Measurements from ENCODE around the gene RAI2.

RAI2 gene

GRCh38 chrX:17842769-17843525, 18.2 kb downstream of the RAI2 start:
- no peak overlapping the region for H3K27ac ChIP-seq (ENCODE audit: extremely low read depth, low read depth, low read length)
- no peaks in the 10 kb centered on the region for H3K36me3 ChIP-seq (ENCODE audit: control insufficient read depth in 2 of 2, insufficient read depth in 1 of 2, low read length in 2 of 2)
- 0 out of 2 replicates have a peak, but pooled peaks cover 2% of the 10 kb centered on the region for H3K4me1 ChIP-seq (ENCODE audit: control insufficient read depth, insufficient read depth, low read length)
- H3K4me3 ChIP-seq (ENCODE audit: low read depth, low read length), result no peak overlapping the region
- no peaks in the 10 kb centered on the region for H3K9me3 ChIP-seq (ENCODE audit: control insufficient read depth, insufficient read depth, low read depth, low read length)
- POLR2A ChIA-PET, result interaction anchor here (0.6 kb wide), 1 partner anchor 510 kb away, joined by 4 read pairs; no protein-coding TSS in a partner anchor
- TF ChIP-seq ZNF174 (tag by site-specific recombination; IDR thresholded peaks at IDR 0.05), result no peak
- TF ChIP-seq ZBTB17 (tag by site-specific recombination; IDR thresholded peaks at IDR 0.05), result 0 out of 2 replicates have a peak, but pooled peaks have one; percentile 27
- CTCF ChIA-PET, result interaction anchor here (0.6 to 1.1 kb wide), 3 partner anchors 146 to 542 kb away, joined by 3 to 9 read pairs (median 5); no protein-coding TSS in a partner anchor

- H3K4me3 ChIP-seq (ENCODE audit: low read depth, low read length), result no peak overlapping the region
- no peaks in the 10 kb centered on the region for H3K36me3 ChIP-seq (ENCODE audit: control insufficient read depth in 2 of 2, insufficient read depth in 1 of 2, low read length in 2 of 2)
- no peak overlapping the region for H3K27ac ChIP-seq (ENCODE audit: extremely low read depth, low read depth, low read length)
- ChIA-PET CTCF (interaction anchor here (0.7 to 2.4 kb wide), 2 partner anchors 19 to 26 kb away, joined by 3 to 12 read pairs; no protein-coding TSS in a partner anchor), POLR2A (no interaction called here)
- TF ChIP-seq ZNF621 (tag by site-specific recombination; IDR thresholded peaks at IDR 0.05) (no peak), ZNF146 (tag by site-specific recombination; IDR thresholded peaks at IDR 0.05) (no peak), ZFP37 (tag by site-specific recombination; IDR thresholded peaks at IDR 0.05) (no peak), ZNF148 (tag by site-specific recombination; IDR thresholded peaks at IDR 0.05; ENCODE audit: borderline replicate concordance) (no peak), ZSCAN30 (tag by site-specific recombination; IDR thresholded peaks at IDR 0.05) (no peak)
- no peaks in the 10 kb centered on the region for H3K9me3 ChIP-seq (ENCODE audit: control insufficient read depth, insufficient read depth, low read depth, low read length)
- H3K4me1 ChIP-seq (ENCODE audit: control insufficient read depth, insufficient read depth, low read length), result 0 out of 2 replicates have a peak, but pooled peaks cover 2% of the 10 kb centered on the region
Observed at GRCh38 chrX:17839269-17839668, 21.8 kb downstream of the RAI2 start.

- Histone ChIP-seq H3K36me3 (ENCODE audit: control insufficient read depth in 2 of 2, insufficient read depth in 1 of 2, low read length in 2 of 2) (no peaks in the 10 kb centered on the region), H3K27ac (ENCODE audit: extremely low read depth, low read depth, low read length) (no peak overlapping the region), H3K4me1 (ENCODE audit: control insufficient read depth, insufficient read depth, low read length) (no peaks in the 10 kb centered on the region), H3K4me3 (ENCODE audit: low read depth, low read length) (no peak overlapping the region), H3K9me3 (ENCODE audit: control insufficient read depth, insufficient read depth, low read depth, low read length) (no peaks in the 10 kb centered on the region)
- TF ChIP-seq OSR2 (tag by site-specific recombination; IDR thresholded peaks at IDR 0.05) (peak; percentile 95), ZNF146 (tag by site-specific recombination; IDR thresholded peaks at IDR 0.05) (no peak), ZNF629 (tag by site-specific recombination; IDR thresholded peaks at IDR 0.05) (0 out of 2 replicates have a peak, but pooled peaks have one; percentile 16), ZNF404 (tag by site-specific recombination; IDR thresholded peaks at IDR 0.05) (no peak), ZNF561 (tag by site-specific recombination; IDR thresholded peaks at IDR 0.05; ENCODE audit: borderline replicate concordance) (no peak), ZNF626 (tag by site-specific recombination; IDR thresholded peaks at IDR 0.05) (no peak), ZIC2 (tag by site-specific recombination; IDR thresholded peaks at IDR 0.05) (peak; percentile 74), YY1 (tag by site-specific recombination; IDR thresholded peaks at IDR 0.05) (no peak), ZBTB49 (tag by site-specific recombination; IDR thresholded peaks at IDR 0.05; ENCODE audit: low read depth) (no peak), ZNF645 (tag by site-specific recombination; IDR thresholded peaks at IDR 0.05) (no peak), ZNF10 (tag by site-specific recombination; IDR thresholded peaks at IDR 0.05) (peak; percentile 95), ZNF423 (tag by site-specific recombination; IDR thresholded peaks at IDR 0.05) (0 out of 2 replicates have a peak, but pooled peaks have one; percentile 18), ZNF362 (tag by site-specific recombination; IDR thresholded peaks at IDR 0.05) (no peak)
- POLR2A ChIA-PET, result no interaction called here
- CTCF ChIA-PET, result interaction anchor here (1.2 kb wide), 1 partner anchor 23 kb away, joined by 4 read pairs; no protein-coding TSS in a partner anchor
Observed at GRCh38 chrX:17836830-17837229, 24.3 kb downstream of the RAI2 start.

Data from HEK293 (cell line).